ENCODE measurements around the gene MGLL. TPM values are rescaled to one million over a fixed set of nuclear protein-coding genes. Genes with fewer than 3 reads are reported as not detected.

Gene MGLL
- total RNA-seq, 1 experiment from 2014 or later, result 2.0 TPM

DNA sequence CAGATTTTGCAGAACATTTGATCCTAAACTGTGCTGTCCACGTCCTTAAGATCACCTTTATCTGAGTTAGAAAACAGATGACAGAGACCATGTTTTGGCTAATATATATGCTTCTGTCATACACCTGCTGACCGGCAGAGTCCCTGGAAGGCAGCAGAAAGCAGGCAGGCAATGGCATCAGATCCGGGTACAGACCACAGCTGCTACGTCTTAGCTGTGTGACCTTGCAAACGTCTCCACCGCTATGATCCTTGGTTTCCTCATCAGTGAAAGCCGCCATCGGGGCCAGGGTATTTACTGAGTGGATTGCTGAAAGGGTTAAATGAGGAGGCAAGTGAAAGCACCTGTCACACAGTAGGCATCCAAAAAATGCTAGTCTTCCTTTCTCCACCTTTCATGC, 77.4 kb downstream of the MGLL start:
- DNase-seq (ENCODE audit: extremely low read depth, low read depth), result no peak

DNA sequence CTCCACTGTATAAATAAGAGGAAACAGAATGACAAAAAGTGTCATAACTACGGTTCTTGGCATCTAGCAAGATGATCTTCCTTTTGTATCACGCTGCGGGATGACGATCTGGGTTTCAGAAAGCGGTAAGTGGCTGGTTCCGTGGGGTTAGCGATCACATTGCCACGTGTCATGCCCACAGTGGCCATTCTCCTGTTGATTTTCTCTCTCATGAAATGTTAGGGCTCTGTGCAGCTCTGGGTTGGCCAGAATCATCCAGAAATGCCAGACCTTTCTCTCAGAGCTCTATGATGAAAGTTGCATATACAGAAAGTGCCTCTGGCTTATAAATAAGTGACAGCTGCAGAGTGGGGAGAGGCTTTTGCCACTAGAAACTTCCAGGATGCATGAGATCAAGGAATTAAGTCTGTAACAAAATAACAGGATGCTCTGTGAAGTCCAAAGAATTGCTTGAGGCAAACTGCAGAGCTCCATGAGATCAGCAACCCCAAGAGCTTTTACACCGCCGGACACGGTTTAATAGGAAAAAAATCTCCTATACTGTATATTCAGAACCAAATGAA, 78.0 kb downstream of the MGLL start:
- DNase-seq (ENCODE audit: extremely low read depth, low read depth), result no peak

DNA sequence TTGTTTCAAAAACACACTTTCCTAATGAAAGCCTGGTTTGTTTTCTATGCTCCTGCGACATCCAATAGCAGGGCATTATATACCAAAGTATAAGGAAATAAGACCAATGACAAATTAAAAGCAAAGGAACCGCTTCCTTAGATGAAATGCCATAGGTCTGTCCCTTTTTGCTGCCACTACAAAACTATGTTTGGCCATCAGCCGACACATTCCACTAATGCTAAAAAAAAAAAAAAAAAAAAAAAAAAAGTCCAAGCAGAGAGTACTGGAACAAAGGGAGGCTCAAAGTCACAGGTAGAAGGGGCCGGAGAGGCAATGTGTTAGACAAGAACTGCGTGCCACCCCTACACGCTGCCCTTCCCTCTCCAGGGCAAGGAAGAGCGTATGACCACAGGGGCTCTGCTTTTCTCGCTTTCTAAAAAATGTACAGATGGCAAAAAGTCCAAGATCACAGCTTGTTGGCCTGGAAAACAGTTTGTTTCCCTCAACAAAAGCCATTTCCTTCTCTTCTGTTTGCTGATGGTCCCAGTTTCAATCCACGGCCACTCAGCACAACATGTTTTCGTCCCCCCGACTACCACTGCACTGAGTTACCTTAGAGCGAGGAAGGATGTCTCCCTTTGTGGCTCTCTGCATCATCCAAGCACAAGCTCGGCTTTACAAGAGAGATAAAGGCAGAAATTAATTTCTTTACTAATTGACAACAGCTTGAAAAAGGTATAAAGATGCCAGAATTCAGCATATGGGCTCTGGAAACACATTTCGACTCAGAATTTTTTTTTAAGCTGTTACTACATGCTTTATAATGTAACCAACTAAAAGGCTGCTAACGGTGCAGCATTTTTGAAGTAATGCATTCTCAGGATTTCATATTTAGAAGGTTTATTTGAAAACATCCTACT, 78.7 kb downstream of the MGLL start:
- DNase-seq (ENCODE audit: extremely low read depth, low read depth), result no peak

DNA sequence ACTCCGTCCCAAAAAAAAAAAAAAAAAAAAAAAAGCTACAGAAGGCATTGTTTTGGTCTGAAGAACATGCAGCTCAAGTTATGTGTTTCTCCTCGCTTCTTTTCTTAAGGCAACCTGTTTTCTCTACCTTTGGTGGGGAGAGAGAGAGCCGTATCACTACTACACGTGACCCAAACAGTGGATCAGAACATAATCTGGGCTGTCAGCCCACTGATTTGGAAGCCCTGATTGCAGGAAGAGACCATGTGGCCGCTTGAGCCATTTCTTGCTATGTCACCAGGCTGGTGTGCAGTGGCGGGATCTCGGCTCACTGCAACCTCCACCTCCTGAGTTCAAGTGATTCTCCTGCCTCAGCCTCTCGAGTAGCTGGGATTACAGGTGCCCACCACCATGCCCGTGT, 79.7 kb downstream of the MGLL start:
- DNase-seq (ENCODE audit: extremely low read depth, low read depth), result no peak

DNA sequence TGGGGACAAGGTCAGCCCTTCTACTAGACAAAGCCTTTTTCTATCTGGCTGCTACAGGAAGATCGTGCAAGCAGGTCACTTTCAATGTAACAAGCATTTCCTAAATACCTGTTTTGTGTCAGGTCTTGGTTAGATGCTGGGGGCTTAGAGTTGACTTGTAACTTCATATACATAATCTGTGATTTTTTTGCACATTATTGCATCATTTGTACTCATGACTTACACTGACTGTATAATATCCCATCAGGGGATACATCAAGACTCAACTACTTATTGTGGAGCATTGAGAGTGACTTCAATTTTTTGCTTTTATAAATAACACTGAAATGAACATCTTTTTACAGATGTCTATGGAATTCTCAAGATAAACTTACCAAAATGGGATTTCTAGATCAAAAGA, 80.6 kb downstream of the MGLL start:
- DNase-seq (ENCODE audit: extremely low read depth, low read depth), result no peak

DNA sequence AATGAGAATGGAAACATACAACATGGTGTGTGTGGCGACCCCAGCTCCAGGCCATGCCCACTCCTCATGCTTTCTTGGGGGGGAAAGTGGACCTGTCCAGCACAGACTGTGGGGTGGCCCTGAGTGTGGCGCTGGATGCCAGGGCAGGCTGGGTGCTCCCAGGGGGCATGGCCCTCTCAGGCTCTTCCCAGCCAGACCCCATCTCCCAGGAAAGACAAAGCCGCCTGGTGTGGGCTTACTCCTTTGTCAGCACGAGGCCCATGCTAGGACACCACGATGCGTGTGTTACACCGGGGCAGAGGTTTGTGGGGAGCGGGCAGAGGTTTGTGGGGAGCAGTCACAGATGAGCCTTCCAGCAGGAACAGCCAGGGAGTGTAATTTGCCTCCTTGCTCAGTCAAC, 81.1 kb downstream of the MGLL start:
- DNase-seq (ENCODE audit: extremely low read depth, low read depth), result no peak

DNA sequence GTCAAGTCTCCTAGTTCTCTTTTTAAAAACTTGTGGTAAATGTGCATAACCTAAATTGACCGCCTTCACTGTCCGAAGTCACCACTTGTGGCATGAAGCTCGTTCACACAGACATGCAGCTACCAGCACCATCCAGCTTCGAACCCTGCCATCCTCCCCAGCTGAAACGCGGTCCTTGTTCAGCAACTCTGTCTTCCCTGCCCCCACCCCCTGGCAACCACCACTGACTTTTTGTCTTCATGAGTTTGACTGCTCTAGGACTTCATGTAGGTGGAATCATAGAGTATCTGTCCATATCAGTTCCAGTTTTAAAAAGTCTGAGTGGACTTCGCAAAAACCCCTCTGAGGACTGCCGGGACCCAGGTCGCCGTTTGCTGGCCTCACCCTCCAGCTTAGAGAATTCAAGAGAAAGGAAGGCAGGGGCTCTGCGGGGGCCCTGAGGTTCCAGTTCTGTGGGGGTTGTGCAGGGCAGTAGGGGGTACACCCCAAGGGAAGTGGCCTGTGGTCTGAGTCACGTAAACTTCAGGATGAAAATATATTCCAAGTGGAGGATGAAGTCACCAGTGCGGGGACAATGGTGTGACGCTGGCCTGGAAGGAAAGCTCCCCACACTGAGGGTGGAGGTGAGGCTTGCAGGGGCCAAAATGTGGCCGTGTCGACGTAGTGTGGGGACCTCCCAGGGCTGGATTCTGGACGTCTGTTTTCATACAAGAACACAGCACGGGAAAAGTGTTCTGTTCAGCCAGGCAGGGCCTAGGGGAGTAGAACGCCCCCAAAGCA, 82.0 kb downstream of the MGLL start:
- DNase-seq (ENCODE audit: extremely low read depth, low read depth), result no peak

DNA sequence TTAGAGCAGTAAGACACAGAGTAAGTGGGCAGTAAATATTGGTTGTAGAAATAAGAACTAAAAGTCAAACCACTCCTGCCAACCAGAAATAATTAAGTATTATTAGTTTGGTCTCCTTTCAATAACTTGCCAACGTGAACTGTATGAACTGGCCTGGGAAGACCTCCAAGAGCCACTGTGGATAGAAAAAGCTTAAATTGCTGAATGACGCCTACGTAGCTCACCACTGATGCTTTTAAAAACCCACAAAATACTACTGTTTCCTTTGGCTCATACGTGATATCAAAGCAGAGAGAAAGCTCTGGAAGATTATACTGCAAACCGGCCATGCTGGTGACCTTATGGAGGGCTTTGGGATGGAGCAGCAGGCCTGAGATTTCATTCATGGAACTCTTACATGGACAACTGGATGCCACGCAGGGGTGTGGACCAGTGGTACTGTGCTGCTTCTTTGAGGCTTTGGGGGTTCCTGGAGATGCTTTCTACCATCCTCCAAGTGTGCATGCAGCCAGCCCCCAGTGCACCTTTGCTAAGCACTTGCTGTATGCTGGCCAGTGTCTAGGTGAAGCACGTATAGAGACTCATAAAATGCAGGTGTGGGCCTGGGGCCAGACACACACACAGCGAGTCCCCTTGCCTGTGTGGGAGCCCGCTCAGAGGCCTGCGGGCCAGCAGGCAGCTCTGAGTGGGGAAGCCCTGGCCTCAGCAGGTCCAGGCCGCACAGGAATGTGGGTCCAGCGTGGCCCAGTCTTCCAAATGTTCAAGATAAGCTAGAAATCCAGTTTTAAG, 82.8 kb downstream of the MGLL start:
- no peak for DNase-seq (ENCODE audit: extremely low read depth, low read depth)

DNA sequence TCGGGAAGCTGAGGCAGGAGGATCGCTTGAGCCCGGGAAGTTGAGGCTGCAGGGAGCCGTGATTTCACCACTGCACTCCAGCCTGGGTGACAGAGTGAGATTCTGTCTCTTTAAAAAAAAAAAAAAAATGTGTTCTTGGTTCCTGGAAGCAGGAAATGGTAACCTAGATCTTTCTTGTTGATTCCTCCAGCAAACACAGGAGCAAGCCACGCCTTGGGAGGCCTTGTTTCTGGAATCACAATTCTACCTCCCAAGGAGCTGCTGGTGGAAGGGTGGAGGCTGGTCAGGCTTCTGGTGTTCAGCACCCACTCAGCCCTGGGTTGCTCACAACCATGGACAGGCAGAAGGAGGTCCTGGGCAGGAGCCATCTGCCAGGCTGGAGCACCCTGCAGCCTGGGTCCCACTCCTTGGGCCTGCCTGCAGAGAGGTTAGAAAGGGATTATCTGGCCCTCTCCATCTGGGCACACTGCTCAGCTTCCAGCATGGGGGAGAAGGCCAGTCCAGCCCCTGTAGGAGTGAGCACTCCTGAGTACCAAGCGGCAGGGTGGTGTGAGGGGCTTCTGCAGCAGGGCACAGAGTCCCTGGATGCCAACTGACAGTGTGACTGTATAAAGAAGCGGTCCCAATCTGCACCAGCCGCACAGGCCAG, 84.0 kb downstream of the MGLL start:
- DNase-seq (ENCODE audit: extremely low read depth, low read depth), result no peak

DNA sequence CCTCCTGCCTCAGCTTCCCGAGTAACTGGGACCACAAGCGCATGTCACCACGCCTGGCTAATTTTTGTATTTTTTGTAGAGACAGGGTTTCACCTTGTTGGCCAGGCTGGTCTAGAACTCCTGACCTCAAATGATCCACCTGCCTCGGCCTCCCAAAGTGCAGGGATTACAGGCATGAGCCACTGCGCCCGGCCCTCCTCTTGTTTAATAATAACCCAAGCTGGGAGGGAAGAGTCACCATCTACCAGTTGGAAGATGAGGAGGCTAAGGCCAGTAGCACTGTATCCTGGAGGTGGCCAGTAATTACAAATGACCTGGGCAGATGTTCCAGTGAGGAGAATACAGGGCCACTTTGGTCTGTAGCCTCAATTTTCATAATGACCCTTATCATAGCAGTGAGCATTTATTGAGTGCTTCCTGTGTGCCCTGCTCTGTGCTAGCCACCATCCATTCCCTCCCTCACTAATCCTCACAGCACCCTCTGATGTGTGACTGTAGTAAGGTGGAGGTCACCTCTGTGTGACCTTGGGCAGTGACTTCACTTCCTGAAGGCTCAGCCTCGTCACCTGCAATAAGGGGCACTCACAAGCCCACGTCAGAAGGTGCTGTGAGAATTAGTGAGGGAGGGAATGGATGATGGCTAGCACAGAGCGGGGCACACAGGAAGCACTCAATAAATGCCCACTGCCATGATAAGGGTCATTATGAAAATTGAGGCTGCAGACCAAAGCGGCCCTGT, 85.3 kb downstream of the MGLL start:
- no peak for DNase-seq (ENCODE audit: extremely low read depth, low read depth)

DNA sequence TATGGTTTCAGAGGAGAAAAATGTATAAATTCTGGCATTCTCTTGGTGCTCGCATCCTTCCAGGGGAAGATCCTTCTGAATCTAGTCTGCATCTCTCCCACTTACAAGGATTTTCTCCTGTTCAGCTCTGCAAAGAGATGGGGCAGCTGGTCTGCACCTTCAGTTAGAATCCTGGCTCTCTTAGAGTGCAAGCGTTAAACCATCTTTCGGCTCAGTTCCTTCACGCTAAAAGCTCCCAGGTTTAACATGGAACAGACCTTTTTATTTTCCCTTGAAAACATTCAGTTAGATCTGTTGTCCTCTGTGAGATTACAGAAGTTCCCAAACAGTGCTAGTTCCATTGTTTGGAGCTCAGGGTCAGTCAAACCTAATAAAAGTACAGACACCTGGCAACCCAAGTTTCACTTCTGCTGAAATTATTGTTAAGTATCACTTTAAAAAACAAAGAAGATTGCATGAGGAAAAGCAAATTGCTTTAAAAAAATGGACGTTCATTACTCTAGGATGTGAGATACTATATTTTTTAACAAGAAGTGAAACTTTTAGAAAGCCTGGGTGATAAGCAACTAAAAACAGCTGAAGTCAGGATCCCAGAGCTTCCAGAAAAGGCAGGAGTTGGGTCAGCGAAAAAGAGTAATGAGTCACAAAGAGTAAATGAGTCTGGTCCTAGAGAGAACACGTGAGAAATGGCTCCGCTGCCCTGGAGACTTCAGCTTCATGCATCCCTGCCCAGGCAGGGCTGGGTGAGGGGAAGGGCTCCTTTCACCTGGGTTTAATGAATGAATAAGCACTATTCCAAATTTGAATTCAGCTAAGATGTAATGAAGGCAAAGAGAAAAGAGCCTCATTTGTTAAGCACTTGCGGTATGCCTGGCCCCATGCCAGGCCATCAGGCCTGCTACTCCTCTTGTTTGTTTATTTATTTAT, 86.3 kb downstream of the MGLL start:
- DNase-seq (ENCODE audit: extremely low read depth, low read depth), result peak; percentile 29

DNA sequence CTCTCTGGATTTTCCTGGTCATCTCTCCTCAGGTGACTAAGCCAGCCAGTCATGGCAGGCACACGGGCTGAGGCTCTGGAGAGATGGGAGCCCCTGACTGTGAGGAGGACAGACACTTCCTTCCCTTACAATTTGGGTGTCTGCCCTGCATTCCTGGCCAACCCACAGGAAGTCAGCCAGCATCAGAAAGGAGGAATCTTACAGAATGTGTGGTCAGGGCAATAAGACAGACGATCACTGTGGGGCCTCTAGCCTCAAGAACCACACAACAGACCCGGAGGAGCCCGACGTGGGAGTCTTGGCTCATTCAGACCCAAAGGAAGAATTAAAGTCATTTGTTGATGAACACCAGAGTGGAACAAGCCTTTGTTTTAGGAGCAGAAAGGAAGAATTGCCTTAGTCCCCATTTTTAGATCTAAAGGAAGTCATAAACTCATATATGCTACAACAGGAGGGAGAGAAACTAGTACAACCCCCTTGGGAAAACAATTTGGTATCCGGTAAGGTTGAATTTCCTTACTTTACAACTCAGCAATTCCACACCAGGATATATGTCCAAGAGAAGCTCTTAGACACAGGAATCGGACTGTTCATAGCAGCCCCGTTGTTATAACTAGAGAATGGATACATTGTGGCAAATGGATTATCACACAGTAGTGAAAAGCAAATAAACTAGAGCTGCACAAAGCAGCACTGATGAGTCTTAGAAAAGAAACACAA, 87.4 kb downstream of the MGLL start:
- DNase-seq (ENCODE audit: extremely low read depth, low read depth), result peak; percentile 76

DNA sequence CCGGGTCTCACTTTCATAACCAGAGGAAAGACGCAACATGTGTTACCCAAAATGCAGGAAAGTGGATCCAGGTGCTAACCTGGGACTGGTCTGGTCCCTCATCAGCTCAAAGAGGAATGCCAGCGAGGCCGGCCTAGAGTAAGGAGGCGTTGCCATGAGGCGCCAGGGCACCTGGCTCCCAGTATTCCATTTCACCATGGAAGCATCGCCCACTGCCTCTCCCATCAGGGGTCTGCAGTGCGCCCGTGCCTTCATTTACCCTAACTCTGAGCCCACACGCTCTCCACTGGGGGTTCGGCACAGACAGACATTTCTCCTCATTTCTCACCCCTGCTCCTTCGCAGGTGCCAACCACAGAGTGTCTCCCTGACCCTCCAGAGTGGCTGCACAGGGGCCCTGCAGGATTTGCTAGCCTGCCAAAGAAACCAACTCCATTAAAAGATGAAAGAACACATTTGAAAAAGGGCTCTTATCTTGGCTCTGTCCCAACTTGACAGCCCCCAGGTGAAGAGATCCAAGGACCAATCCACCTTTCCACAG, 88.1 kb downstream of the MGLL start:
- no peak for DNase-seq (ENCODE audit: extremely low read depth, low read depth)

DNA sequence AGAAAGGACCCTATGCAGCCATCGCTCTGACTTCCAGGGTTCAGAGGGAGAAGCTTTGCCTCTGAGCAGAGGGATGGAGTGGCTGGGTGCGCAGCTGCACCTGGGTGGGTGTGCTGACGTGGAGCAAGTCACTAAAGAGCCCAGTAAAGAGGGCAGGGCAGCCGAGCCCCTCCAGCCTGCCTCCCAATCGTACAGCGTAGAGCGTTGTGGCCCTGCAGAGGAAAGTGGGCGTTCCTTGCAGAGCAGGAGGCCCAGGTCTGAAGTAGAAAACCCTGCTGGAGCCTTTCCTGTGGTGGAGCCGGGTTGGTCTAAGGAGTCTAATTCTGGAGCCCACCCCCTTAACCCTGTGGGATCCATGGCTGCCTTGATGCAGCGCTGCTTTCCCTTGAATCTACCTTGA, 88.5 kb downstream of the MGLL start:
- DNase-seq (ENCODE audit: extremely low read depth, low read depth), result no peak

DNA sequence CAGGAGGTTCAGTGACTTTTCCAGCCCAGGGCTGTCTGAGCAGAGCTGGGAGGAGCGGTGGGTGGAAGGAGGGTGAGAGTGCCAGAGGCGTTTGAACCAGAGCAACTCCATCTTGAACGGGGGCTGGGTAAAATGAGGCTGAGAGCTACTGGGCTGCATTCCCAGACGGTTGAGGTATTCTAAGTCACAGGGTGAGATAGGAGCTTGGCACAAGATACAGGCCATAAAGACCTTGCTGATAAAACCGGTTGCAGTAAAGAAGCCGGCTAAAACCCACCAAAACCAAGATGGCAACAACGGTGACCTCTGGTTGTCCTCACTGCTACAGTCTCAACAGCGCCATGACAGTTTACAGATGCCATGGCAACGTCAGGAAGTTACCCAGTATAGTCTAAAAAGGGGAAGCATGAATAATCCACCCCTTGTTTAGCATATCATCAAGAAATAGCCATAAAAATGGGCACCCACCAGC, 89.4 kb downstream of the MGLL start:
- no peak for DNase-seq (ENCODE audit: extremely low read depth, low read depth)

DNA sequence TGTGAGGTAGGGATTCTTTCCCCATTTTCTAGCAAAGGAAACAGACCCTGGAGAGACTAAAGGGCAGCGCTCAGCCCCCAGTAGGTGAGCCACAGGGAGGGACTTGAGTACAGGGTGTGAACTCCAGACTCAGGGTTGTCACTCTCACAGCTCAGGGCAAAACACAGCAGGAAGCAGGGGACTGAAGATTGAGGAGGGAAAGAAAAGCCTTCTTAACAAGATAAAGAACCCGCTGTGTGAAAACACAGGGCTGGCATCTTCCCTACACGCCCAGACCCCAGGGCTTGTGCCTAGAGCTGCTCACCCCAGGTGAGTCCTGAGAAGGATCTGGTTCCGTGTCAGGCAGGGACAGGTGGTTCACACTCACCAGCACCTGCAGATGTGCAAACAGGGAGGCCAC, 90.0 kb downstream of the MGLL start:
- no peak for DNase-seq (ENCODE audit: extremely low read depth, low read depth)

DNA sequence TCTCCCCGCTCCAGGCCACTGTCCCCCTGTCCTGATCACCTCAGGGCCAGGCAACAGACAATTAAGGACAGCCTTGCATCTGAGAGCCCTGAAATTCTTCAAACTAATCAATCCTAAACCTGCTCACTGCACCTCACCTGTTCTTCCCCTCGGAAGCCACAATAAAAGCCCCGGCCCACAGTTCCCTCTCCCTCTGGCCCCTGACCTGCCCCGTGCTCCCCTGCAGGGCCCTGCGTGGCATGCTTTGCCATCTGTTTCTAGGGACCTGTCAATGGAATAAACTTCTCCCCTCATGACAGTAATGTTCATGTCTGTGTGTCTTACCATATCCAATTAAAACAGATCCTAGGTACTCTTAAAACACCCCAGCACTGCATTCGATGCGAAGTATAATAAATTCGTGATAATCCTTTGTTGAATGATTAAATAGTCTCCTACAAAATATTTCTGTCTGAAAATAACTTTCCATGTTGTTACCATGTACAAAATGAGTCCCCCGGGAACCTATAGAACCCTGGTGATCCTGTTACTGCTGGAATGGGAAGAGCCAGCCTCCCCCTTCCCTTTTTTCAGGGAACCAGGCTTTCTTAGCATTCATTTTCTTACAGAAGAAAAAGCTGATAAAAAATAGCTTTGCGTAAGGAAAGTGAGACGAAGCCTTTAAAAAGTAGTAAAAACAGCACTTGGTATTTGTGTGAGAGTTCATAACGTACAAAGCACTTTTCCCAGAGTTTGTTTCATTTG, 90.6 kb downstream of the MGLL start:
- no peak for DNase-seq (ENCODE audit: extremely low read depth, low read depth)
